NCI-H82 (cell line): ENCODE measurements around the gene EGLN3.
A peak's percentile ranks its signal among the peaks of the same experiment; 100 is the strongest.
"Not testable (repeated sequence)": the region's sequence is repeated elsewhere in the genome, so short reads cannot be mapped to it uniquely, and the experiment has no call there.

ENCODE experiments used
- DNase-seq: peaks from one replicate; lab custom pipeline; 2025; lab: John Stamatoyannopoulos, UW

The EGLN3 gene

DNA sequence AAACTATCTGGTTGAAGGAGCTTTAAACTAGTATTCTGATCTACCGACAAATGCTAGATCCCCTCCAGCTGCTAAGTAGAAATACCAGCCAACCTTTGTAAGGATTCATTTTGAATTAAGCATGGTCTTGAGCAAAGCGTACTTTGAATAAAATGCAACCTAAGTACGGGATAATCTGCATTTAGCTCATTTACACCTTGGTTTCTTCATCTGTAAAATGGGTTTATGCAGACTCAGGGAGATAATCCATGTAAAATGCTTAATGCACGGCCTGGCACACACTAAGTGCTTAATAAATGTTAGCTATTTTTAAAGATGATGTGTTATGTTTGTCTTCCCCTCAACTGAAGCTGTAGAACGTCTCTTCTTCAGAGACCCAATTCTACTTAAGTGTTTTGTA, 15.9 kb downstream of the EGLN3 start:
- DNase-seq: no peak

DNA sequence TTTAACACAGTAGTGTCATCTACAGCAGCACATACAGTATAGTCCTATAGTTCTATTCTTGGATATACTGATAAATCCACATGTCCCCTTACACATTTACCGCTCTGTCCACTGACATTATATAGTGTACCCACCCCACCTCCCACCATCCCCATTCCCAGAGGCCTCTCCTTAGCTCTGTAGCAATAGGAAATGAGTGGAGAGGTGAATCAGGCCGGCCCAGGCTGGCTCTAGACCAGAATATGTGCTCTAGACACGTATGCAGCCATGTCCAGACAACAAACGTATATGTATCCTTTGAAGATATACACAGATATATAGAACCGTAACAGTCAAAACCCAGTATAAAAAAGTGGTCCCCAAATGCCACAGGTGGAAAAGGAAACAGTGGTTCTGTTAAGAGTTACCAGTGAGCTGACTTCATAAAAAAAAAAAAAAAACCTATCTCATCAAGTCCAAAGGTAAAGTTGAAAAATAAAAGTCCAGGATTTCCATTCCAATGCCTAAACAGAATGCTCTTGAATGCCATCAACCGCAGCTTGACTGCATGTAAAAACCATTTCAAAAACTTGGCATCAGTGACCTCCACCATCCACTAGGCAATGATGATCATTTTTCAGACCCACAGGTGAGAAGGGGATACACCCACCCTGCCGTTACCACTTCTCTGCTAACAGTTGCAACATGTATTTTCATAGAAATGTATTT, 16.7 kb downstream of the EGLN3 start:
- no peak for DNase-seq

DNA sequence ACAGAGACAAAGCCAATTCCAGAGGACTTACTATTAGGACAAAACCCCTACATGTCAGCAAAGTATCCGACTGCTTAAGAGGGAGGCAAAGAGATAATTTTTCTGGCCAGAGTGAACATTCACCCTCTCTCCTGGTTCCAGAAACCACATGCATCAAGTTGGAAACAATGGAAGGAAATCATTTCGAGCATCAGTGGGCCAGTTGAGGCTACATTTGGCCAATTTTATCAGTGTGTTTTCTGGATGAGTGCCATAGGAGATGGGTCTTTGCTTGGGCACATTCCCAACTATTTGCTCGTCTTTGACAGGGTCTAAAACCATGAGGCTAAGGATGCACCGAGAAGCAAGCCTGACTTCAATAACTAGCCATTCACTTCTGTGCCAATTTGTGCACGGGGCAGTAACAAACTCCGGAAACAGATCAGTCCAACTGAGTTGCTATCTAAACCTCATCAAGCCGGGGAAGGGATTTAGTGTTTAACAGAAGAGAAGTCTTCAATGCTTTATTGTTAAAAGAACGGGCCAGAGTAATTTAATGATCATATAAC, 17.4 kb downstream of the EGLN3 start:
- DNase-seq: no peak

DNA sequence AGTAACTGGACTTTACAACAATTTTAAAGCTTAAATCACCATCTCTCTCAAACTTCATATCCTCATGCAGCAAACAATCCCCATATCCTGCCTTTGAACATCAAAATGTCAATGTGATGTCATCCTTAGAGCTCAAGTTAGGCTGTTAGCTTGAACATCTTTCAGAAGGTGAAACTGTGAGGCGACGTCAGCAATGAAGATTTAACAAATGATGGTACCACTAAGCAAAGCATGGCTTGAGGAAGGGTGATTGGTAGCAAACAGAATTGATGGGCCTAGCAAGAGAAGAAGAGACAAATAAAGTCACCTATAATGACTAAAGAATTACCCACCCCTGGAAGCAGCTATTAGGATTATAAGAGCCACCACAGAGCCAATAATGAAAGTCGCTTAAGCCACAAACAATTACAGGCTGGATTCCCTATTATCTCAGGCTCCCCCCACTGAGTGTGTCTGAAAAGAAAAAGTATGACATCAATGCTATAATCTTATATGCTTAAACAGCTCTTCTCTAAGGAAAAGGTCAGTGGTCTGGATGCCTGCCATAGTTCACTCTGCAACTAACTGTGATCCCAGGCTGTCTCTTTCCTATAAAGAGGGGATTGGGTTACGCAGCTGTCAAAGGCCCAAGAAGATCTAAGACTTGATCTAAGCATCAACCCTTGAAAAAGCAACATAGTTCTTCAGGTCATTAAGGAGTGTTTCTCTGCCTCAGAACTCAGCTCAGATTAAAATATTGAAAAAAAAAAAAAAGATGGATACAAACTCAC, 18.1 kb downstream of the EGLN3 start:
- peak; percentile 81 for DNase-seq

DNA sequence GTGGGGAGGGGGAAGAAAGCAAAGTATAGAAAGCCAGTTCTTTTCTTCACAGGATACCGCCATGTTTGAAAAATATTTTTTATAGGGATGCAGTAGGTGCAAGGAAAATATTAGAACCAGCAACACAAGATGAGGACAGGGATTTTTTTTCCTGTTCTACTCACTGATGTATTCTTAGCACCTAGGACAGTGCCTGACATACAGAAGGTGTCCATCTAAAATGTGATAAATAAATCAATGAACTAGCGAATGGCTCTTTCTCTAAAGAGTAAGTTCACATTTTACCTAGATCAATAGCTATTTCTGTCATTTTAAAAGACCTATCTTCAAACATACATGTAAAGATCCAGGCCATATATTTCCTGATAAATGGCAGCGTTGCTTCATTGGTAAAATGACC, 18.8 kb downstream of the EGLN3 start:
- DNase-seq: no peak

DNA sequence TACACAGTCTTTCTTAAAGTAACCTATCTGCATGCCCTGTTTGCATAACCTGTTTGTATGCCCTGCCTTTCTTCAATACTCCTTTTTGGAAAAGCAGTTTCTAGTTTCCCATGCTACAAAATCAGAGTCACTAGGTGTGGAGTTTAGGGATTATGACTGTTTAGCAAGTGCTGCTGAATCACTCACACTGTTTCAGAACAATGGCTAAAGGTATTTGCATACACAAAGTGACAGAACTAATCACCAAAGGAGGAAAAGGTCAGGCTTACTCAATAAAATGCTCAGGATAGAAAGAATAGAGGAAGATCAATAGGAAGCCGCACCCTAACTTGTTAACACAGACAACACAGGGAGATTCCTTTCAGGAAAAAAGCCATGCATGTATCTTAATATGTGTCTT, 19.4 kb downstream of the EGLN3 start:
- DNase-seq: no peak

DNA sequence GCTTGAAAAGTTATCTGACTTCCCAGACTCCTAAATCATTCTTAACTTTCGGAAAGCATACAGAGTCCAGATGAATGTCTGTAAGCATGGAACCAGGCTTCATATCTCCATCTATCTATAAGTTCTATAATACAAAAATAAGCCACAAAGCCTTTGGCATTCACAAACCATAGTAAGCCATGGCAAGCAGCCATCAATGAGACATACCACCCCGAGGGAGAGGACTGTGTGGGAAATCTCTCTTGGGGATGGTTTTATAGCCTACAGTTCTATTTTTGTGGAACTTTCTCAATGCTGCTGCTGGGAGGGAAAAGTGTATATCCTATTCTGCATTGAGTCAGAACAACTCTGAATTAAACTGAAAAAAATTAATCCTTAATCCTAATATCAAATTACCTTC, 20.4 kb downstream of the EGLN3 start:
- DNase-seq: no peak

DNA sequence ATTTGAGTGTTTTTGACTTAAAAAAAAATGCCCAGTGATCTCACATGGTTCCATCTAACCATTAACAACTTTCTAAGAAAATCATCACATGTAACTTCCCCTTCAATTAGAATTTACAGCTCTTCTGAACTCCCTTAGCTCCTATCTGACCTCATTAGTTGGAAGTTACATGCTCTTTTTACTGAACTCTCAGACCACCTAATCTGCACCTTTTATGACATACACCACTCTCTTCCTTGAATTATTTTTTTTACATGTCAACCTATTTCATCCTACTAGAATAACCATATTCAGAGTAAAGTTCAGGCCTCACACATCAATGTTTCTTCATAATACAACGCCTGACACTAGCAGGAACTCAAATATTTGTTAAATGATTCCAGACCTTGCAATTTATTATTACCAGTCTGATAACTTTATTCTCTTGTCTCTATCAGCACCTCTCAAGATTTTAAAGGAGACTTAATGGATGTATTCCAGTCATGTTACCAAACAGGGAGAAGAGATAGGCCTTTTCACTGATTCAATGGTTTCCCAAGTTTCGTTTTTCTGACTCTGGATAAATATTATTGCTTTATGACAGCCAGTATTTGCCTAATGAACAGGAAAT, 21.0 kb downstream of the EGLN3 start:
- DNase-seq: no peak

DNA sequence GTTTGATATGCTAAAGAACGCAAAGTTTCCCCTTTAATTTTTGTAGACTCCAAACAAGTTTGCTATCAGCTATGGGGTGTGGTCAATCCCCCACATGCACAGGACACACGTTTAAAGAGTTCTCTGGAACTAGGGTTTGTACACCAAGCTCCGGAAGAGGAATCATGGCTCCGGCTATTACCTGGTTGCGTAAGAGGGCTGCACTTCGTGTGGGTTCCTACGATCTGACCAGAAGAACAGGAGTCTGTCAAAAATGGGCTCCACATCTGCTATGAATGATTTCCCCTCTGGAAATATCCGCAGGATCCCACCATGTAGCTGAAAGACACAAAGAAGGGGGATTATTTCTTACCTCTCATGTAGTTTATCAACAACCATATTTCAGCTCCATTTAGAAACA, 22.0 kb downstream of the EGLN3 start:
- no peak for DNase-seq

DNA sequence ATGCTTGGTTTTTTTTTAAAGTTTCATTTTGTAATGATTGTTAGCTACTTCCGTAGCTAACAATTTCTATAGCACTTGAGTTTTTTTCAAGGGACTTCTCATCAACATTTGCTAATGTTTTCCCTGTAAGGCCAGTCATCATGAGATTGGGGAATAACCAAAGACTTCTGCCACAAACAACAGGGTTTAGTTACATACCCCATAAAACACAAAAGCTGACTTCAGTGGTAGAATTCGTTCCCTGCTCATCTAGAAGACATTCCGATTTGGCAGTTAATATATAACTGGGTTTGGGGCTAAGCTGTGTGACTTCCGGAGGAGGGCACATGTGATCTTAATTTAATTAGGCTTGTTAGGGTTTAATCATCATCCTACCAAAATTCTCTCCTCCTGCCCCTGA, 22.9 kb downstream of the EGLN3 start:
- no peak for DNase-seq

DNA sequence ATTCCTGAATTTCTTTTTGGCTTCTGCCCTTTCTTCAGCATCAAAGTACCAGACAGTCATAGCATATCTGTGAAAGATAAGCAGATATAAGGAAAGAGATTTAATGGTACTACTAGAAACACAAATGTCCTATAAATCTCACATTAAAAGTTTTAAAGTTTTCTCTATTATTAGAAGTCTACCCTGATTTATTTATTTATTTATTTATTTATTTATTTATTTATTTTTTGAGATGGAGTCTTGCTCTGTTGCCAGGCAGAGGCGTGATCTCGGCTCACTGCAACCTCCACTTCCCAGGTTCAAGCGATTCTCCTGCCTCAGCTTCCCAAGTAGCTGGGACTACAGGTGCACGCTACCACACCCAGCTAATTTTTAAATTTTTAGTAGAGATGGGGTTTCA, 23.9 kb downstream of the EGLN3 start:
- not testable (repeated sequence) for DNase-seq

DNA sequence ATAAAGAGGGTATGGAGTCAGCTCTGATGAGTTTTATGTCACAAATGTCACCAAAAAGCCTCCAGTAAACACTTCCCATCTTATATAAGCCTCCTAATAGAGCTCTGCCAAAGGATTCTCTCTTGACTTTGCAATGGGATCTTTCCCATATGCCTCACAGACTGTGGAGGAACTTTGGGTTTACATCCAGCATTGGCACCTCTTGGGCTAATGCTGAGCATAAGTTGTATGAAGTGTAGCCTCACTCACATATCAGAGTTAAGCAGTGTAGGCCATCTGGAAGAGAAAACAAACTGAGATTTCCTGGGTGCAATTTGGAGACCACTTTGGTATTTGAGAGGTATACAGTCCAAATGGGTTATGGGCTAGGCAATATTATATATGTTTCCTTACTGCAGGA, 24.9 kb downstream of the EGLN3 start:
- no peak for DNase-seq

DNA sequence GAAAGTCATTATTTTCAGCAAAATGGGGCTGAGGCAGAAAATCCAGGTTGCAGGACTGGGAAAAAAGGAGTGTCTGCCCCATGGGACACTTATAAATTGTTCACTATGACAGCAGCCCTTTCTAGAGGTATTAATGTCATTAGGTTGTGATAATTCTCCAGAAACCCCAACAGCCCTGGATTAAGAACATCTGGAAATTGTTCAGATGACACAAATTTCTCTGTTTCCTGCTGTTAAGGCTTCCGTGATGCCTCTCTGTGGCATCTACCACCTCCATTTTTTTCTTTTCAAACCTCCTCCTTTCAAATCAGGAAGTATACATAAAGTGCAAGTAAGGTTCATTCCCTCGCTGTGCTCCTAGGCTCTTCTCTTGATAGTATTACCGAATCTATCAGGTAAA, 25.6 kb downstream of the EGLN3 start:
- DNase-seq: no peak

DNA sequence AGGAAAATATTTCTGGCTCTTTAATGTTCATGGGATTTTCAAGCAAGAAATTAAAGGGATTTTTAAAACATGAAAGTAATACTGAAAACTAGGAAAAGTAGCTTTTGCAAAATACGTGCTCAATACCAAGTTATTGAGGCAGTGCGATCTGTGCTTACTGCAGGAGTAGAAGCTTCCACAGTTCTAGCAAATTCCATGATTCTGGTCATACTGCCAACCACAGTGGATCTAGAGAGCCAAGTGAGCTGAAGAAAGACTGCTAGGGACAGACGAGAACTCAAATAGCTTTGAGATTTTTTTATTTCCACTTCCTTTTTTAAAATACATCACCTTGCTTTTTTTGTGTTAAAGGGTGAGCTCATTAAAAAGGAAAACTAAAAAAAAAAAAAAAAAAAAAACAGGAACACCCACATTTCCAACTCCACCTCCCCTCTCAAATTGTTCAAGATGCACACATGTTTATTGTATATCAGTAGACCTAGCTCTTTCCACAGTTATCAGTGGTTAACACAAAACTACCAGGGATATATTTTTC, 26.2 kb downstream of the EGLN3 start:
- no peak for DNase-seq

DNA sequence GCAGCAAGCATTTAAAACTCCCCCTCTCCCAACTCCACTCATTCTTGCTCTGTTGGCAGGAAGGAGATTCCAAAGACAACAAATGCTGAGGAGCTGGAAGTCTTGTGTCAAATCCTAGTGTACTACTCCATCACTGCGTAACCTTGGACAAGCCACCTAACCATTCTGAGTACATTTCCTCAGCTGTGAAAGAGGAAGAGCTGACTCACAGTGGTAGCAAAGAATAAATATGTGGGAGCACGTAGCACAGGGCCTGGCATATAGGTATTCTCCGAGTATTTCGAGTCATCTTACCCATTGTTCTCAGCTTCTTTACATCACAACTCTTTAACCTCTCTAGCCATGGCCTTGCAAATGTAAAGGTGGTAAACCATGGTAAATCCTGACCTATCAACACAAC, 28.7 kb downstream of the EGLN3 start:
- no peak for DNase-seq

DNA sequence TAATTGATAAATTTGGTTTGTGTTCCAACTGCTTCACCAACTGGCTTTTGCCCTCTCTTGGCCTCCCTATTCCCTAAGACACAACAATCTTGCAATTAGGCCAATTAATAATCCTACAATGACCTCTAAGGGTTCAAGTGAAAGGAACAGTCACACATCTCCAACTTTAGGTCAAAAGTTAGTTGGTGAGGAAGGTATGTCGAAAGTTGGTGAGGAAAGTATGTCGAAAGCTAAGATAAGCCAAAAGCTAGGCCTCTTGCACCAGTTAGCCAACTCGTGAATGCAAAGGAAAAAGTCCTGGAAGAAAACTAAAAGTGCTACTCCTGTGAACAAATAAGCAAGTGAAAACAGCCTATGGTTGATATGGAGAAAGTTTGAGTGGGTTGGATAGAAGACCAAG, 32.6 kb downstream of the EGLN3 start:
- DNase-seq: no peak

DNA sequence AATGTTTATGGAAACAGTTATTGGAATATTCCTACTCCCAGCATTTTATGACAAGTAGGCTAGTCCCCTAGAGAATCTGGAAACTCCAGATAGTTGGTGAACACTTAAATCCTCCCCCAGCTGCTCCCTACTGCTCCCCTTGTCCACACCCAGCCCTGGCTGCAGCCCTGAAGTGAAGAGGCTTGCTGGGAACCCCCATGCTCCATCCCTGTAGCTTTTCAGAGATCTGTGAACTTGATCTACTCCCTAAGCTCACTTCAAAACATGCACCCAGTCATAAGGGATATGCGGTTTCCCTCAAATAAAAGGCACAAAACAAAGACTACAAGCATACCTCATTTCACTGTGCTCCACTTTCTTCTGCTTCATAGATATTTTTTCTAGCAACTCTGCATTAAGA, 33.2 kb downstream of the EGLN3 start:
- no peak for DNase-seq

DNA sequence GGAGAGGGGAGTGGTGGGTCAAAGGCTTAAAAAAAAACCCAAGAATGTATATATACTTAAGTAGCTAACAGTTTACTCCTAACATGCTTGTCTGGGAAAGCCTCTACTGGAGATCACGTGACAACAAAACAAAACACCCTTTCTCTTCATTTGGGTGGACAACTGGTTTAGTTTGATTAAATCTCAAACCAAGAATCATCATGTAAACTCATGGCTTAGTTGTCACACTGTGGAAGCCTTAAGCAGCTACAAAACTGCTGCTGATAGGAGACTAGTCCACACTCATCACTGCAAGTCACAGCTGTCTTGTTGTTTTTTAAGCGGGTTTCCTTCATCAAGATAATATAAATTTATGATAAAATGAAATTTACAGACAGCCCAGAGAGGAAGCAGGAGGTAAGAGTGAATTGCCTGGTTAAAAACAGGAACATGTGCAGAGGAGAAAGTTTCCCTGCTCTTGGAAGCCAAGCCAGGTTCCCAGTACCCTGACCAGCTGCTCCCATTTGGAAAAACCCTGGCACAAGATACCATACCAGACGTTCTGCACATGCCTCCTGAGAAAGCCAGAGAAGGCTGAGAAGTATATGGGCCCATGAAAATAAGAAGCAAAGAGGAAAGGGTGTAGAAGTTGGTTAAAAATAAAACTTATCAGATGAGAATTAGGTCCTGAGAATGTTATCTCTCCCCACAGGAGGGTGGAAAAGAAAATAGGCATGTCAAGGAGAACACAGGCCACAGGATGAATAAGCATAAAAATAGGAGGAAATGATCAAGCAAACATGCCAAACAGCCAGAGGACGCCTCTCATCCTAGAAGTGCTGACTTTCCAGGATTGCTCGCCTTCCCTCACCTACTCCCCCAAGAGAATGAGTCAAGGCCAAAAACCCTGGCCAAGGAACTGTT, 34.0 kb downstream of the EGLN3 start:
- DNase-seq: no peak

DNA sequence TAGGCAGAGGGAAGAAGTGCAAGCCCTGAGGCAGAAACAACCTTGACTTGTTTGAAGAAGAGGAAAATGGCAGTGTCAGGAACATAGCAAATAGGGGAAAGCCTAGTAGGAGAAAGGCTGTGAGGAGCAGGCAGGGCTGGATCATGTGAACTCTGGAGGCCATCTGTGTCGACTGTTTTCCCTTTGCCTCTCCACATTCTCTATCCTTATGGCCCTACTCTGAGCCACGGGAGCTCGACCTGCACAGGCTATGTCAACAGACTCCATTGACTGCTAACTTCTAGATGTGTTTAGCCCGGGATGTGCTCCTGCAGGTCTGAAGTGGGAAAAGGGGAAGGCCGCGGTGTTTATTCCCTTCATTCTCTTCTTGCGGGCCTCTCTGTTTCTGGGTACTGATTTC, 35.2 kb downstream of the EGLN3 start:
- no peak for DNase-seq

DNA sequence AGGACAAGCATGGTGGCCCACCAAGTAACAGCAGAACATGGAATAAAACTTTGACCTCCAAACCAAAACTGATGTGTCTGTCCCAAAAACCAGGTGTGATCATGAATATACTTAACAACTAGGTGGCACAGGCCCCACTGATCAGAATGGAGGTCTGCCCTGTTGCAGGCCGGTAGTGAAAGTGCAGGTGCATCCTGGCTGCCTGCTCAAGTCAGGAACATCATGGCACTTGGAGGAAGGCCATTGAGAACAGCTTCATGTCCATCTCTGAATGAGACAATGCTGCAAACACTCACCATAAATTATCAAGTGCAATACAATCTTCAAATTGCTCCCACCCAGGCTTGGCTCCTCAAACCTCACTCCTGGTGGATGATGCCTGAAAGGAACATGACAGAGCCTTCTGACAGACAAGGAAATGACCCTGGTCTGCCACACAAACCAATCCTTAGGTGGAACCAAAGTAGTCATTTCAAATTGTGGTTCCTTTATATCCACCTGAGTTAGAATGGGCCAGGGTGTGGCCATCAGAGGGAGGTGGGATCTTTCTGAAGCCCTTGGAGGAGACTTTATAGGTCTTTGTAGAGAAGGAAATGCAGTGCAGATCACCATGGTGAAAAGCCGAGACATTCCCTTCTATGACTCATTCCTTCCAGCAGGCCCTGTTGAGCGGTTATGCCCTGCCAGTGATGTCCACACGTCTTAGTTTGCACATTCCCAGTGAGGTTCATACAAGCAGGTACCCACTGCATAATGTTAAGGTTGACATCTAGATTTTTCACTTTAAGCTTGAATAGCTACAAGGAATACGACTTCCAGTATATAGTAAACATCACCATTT, 36.0 kb downstream of the EGLN3 start:
- DNase-seq: no peak

DNA sequence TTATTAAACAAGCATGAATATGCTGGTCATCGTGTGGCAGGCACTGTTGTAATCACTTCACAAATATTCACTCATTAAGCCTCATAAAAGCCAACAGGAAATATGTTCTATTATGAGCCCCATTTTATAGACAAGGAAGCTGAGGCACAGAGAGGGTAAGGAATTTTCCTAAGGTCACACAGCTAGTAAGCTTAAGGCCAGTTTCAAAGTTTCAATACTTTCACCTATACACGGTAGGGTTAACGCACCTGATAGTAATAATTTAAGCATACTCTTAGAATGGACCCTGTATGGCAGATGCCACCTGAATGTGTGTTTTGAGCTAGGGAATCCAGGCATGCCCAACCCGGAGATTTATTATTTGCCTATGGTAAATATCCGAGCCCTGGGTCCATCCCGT, 39.8 kb downstream of the EGLN3 start:
- DNase-seq: no peak
